Bronchial epithelial cell (primary cell): ENCODE results near the gene CADM2. TPM values are rescaled to one million over a fixed set of nuclear protein-coding genes. Genes with fewer than 3 reads are reported as not detected.

Source experiments
- DNase-seq: peaks from one replicate; pipeline ENCODE4 v3.0.0-alpha.2; 2010; ENCODE audit warnings: low read depth
- FAIRE-seq: peaks from 2 replicates; lab custom pipeline; 2011; peaks lifted over from hg19 to GRCh38; lab: Jason Lieb, UNC
- H3K27me3 ChIP-seq: 2 replicates; pipeline ENCODE4 v1.5.1; 2011; ENCODE audit warnings: low read length; ENCODE audit not compliant: control insufficient read depth, insufficient read depth
- H3K36me3 ChIP-seq: 2 replicates; pipeline ENCODE4 v1.5.1; 2011; ENCODE audit warnings: low read length; ENCODE audit not compliant: control insufficient read depth, insufficient read depth
- H3K4me3 ChIP-seq: 2 replicates; pipeline ENCODE4 v1.5.1; 2011; ENCODE audit warnings: mild to moderate bottlenecking, low read depth, low read length, control low read depth
- total RNA-seq: library from RNA; depleted of rRNA; stranded (reverse); fragments of >200 nt; gene quantifications from 2 replicates; pipeline ENCODE4 v1.2.1, GENCODE V29; 2014
- TF ChIP-seq, protein P1 (sequence below): IDR thresholded peaks from 2 replicates; pipeline ENCODE4 v1.5.1; 2011; ENCODE audit warnings: mild to moderate bottlenecking, moderate library complexity, low read length, control low read depth, inconsistent platforms; ENCODE audit not compliant: insufficient read depth, severe bottlenecking

Gene CADM2
- total RNA-seq, 1 donor from 2014 or later = under 0.01 TPM

DNA sequence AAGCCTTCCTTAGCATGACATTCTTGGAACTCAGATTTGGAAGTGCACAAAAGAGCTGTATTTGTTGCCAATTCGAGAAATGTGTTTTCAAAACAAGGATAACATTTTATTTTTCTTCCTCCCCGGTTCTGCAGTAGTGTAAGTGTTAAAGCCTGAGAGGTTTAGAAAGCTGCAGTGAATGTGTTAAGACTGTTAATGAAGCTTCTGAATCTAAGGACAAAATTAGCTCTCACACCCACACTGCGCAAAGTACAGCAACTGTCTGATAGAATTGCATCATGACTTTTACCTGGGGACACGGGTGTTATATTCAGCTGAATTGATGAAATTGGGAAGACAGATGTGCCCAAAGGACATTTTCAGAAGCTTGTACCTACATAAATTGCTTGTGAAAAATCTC is 344.4 kb downstream of the CADM2 start:
- TF ChIP-seq, protein P1, sequence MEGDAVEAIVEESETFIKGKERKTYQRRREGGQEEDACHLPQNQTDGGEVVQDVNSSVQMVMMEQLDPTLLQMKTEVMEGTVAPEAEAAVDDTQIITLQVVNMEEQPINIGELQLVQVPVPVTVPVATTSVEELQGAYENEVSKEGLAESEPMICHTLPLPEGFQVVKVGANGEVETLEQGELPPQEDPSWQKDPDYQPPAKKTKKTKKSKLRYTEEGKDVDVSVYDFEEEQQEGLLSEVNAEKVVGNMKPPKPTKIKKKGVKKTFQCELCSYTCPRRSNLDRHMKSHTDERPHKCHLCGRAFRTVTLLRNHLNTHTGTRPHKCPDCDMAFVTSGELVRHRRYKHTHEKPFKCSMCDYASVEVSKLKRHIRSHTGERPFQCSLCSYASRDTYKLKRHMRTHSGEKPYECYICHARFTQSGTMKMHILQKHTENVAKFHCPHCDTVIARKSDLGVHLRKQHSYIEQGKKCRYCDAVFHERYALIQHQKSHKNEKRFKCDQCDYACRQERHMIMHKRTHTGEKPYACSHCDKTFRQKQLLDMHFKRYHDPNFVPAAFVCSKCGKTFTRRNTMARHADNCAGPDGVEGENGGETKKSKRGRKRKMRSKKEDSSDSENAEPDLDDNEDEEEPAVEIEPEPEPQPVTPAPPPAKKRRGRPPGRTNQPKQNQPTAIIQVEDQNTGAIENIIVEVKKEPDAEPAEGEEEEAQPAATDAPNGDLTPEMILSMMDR = no peak
- DNase-seq (no peak), FAIRE-seq (no peak)

DNA sequence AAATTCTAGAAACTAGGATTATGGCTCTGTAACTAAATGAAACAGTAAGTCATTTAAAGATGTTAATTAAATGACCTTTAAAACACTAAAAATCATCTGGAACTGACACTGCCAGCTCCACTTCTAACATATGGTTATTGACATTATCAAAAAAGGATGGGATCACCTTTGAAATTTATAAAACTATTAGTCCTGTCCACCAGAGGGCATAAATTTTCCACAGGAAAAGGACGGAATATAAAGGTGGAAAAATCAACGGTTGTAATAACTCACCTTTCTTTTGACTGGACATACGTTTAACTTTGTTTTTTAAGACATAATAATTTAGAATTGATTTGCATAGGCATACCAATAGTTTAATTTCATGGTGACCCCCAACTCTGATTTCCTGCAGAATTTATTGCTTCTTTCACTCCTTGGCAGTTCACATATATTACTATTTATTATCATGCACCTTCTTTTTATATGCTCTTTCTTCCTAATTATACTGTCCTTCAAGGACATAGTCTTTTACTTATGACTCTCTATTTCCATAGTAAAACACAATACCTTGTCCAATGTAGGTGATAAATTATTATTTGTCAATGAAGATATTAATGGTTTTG is 345.7 kb downstream of the CADM2 start:
- DNase-seq (peak; percentile 13), FAIRE-seq (no peak)
- TF ChIP-seq, protein P1 = peak; percentile 17
- no peaks in the 10 kb centered on the region for H3K36me3 ChIP-seq
- H3K27me3 ChIP-seq = no peaks in the 10 kb centered on the region
- H3K4me3 ChIP-seq = no peak overlapping the region

More for the DNA sequence above, 344.4 kb downstream of the CADM2 start:
- Histone ChIP-seq H3K4me3 (no peak overlapping the region), H3K27me3 (no peaks in the 10 kb centered on the region), H3K36me3 (no peaks in the 10 kb centered on the region)

DNA sequence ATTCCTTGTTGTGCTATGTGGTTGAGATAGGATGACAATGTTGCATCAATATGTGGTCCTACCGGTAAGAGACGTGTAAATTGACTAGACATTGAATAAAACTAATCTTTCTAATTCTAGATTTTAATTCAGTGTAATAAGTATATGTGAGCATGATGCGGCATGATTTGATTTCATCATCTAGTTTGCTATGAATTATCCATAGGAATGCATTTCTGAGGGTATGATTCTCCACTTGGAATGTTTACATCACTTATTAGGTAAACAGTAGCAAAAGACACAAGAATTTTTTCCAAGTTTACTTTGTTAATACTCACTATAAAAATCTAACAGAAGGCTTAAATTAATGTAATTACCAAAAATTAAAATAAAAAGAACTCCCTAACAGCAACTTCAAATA is 353.5 kb downstream of the CADM2 start:
- peak; percentile 83 for DNase-seq
- no peaks in the 10 kb centered on the region for H3K36me3 ChIP-seq
- no peaks in the 10 kb centered on the region for H3K27me3 ChIP-seq
- no peak for FAIRE-seq
- H3K4me3 ChIP-seq = no peak overlapping the region
- TF ChIP-seq, protein P1 = no peak

DNA sequence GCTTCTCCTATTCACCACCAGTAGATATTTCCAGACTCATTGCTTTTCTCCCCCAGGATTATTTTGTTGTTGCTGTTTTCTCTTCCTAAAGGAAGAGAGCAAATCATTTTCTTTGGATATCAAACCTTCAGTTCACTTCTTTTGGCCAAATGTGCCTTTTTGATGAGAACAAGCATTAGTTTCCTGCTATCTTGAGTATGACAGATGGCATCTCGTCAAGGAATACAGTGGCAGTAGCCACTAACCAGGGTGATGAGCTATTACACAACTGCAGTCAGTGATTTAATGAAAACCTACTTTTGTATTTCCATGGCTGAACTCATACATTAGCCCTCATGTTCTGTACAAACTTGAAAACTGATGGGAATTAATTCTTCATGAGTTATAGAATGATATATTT is 354.6 kb downstream of the CADM2 start:
- FAIRE-seq (no peak), DNase-seq (no peak)
- H3K27me3 ChIP-seq = no peaks in the 10 kb centered on the region
- TF ChIP-seq, protein P1 = no peak
- no peaks in the 10 kb centered on the region for H3K36me3 ChIP-seq
- no peak overlapping the region for H3K4me3 ChIP-seq

DNA sequence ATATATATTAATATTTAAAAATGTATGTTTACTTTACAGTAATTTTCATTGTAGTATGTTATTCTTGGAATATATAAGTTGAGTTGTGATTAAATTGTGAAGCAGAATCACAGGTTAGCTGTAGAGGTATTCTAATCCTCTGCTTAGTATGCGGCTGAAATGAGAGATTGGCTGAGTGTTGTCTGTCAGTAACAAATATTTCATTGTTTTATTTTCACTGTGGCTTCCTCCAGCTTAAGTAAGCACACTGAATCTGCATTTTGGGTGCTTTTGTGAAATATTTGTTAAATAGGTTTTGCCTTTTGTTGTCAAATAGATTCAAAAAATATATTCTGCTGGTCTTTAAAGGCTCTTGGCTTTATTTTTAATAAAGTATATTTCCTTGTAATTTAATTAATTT is 357.5 kb downstream of the CADM2 start:
- Histone ChIP-seq H3K4me3 (no peak overlapping the region), H3K27me3 (no peaks in the 10 kb centered on the region), H3K36me3 (no peaks in the 10 kb centered on the region)
- DNase-seq (no peak), FAIRE-seq (no peak)
- TF ChIP-seq, protein P1 = no peak

DNA sequence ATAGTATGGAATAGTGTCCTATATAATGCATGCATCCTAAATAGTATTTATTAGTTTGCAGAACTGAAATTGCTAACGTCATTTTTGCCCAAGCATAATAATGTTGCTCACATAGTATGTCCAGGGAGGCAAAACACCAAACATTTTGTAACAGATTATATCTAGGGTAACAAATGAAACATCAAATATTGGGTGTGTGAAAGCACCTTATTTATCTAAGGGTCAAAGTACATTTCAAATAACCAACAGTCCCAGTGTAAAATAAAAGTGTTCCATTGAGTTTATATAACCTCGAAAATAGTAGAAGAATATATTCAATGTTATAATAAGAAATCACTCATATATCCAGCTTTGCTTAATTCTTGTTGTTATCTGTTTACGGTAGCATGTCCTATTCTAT is 363.1 kb downstream of the CADM2 start:
- TF ChIP-seq, protein P1 = no peak
- no peaks in the 10 kb centered on the region for H3K27me3 ChIP-seq

More for the DNA sequence above, 363.1 kb downstream of the CADM2 start:
- no peak overlapping the region for H3K4me3 ChIP-seq
- no peaks in the 10 kb centered on the region for H3K36me3 ChIP-seq
- FAIRE-seq = no peak
- DNase-seq = no peak
